B cell (primary cell): ENCODE data around the gene M6PR. TPM values are rescaled to one million over a fixed set of nuclear protein-coding genes. Genes with fewer than 3 reads are reported as not detected.
"Not testable (repeated sequence)": the region's sequence is repeated elsewhere in the genome, so short reads cannot be mapped to it uniquely, and the experiment has no call there.

Source experiments
- ATAC-seq: fragments of 200-7000 bp; cut with Tn5 transposase; one replicate; pipeline ENCODE4 v1.10.0; 2021; ENCODE audit warnings: low read depth, mild to moderate bottlenecking, moderate number of reproducible peaks, moderate library complexity
- CTCF ChIA-PET: fragments of 350-600 bp; sonication (Branson Sonifier 250); formaldehyde crosslinking; loops from one replicate; lab custom pipeline; 2021; ENCODE audit warnings: antibody characterized with exemption, inconsistent platforms; lab: Charles Lee
- POLR2A ChIA-PET: fragments of 350-600 bp; sonication (Branson Sonifier 250); formaldehyde crosslinking; loops from one replicate; lab custom pipeline; 2021; ENCODE audit warnings: antibody characterized with exemption; lab: Charles Lee
- DNase-seq: peaks from one replicate; pipeline ENCODE4 v3.0.0; 2013
- H2AFZ ChIP-seq: 2 replicates; pipeline ENCODE4 v1.6.1; 2012; ENCODE audit warnings: mild to moderate bottlenecking, low read depth, low read length; ENCODE audit not compliant: insufficient read depth, poor library complexity, severe bottlenecking
- H3K27ac ChIP-seq, 2 donors: 1 replicate in 1 of 2; 2 replicates in 1 of 2; pipeline ENCODE4 v1.5.1; 2012 to 2013; ENCODE audit warnings: low read length in 2 of 2, mild to moderate bottlenecking in 2 of 2, moderate library complexity in 1 of 2
- H3K27me3 ChIP-seq, 4 experiments: fragments of 200-600 bp in 1 of 4; sonication (generic) in 1 of 4; replicated peaks in 1 of 4; 1 replicate in 2 of 4; 2 replicates in 2 of 4; pipeline versions ENCODE4 v1.6.1 to v1.7.0; 2013 to 2016; ENCODE audit warnings: low read length in 3 of 4, mild to moderate bottlenecking in 2 of 4, mixed read lengths in 1 of 4, moderate library complexity in 1 of 4; ENCODE audit not compliant: insufficient read depth in 4 of 4, control insufficient read depth in 3 of 4; ENCODE audit errors: control extremely low read depth in 1 of 4
- H3K36me3 ChIP-seq, 2 experiments: replicated peaks in 1 of 2; 1 replicate in 1 of 2; 2 replicates in 1 of 2; pipeline versions ENCODE4 v1.6.1 to v1.7.1; 2013; ENCODE audit warnings: low read length in 1 of 2; ENCODE audit not compliant: insufficient read depth in 2 of 2, control insufficient read depth in 1 of 2; ENCODE audit errors: control extremely low read depth in 1 of 2, extremely low read depth in 1 of 2
- H3K4me1 ChIP-seq, 2 donors: fragments of 200-600 bp in 1 of 2; sonication (generic) in 1 of 2; 1 replicate in 1 of 2; 2 replicates in 1 of 2; pipeline versions ENCODE4 v1.5.1 to v1.6.1; 2013 to 2017; ENCODE audit warnings: low read length in 2 of 2; ENCODE audit not compliant: control insufficient read depth in 2 of 2, insufficient read depth in 2 of 2
- H3K4me2 ChIP-seq: replicated peaks from 2 replicates; pipeline ENCODE3; 2012; ENCODE audit warnings: mild to moderate bottlenecking, low read depth, low read length; ENCODE audit not compliant: poor library complexity, severe bottlenecking
- H3K4me3 ChIP-seq, 5 experiments: fragments of 200-600 bp in 1 of 5; sonication (generic) in 1 of 5; 1 replicate in 3 of 5; 2 replicates in 2 of 5; pipeline versions ENCODE4 v1.5.1 to v1.7.0; 2011 to 2016; ENCODE audit warnings: low read length in 4 of 5, mild to moderate bottlenecking in 4 of 5, low read depth in 2 of 5, control low read depth in 1 of 5, moderate library complexity in 1 of 5; ENCODE audit not compliant: insufficient read depth in 1 of 5; ENCODE audit errors: control extremely low read depth in 1 of 5, extremely low read depth in 1 of 5
- H3K79me2 ChIP-seq: fragments of 200-600 bp; sonication (generic); one replicate; pipeline ENCODE4 v1.6.0; 2016; ENCODE audit warnings: low read length; ENCODE audit not compliant: control insufficient read depth, insufficient read depth
- H3K9ac ChIP-seq: fragments of 200-600 bp; sonication (generic); 2 replicates; pipeline ENCODE4 v1.6.1; 2017; ENCODE audit warnings: mild to moderate bottlenecking, low read length, moderate library complexity
- H3K9me3 ChIP-seq, 3 donors: one replicate each; pipeline versions ENCODE4 v1.6.1 to v1.7.1; 2013; ENCODE audit warnings: low read length in 2 of 3; ENCODE audit not compliant: control insufficient read depth in 2 of 3, insufficient read depth in 1 of 3; ENCODE audit errors: control extremely low read depth in 1 of 3
- H4K20me1 ChIP-seq: 2 replicates; pipeline ENCODE4 v1.6.0; 2012; ENCODE audit warnings: mild to moderate bottlenecking, low read length; ENCODE audit not compliant: insufficient read depth, control insufficient read depth, poor library complexity, severe bottlenecking
- H3K27ac Mint-ChIP-seq: one replicate; pipeline ENCODE4 v1.8.0; 2021; ENCODE audit warnings: mixed read lengths
- H3K27me3 Mint-ChIP-seq: one replicate; pipeline ENCODE4 v1.8.0; 2021; ENCODE audit warnings: mixed read lengths
- H3K4me1 Mint-ChIP-seq: one replicate; pipeline ENCODE4 v1.8.0; 2021; ENCODE audit warnings: mixed read lengths
- H3K4me3 Mint-ChIP-seq: one replicate; pipeline ENCODE4 v1.8.0; 2021; ENCODE audit warnings: mixed read lengths
- H3K9me3 Mint-ChIP-seq: one replicate; pipeline ENCODE4 v1.8.0; 2022; ENCODE audit warnings: mixed read lengths; ENCODE audit not compliant: insufficient read depth
- CTCF ChIP-seq: fragments of 200-600 bp; IDR thresholded peaks from one replicate; pipeline ENCODE4 v1.8.0; 2022; ENCODE audit warnings: antibody characterized with exemption, mild to moderate bottlenecking
- EZH2 ChIP-seq: IDR thresholded peaks from 2 replicates; pipeline ENCODE4 v1.6.1; 2012; ENCODE audit warnings: borderline replicate concordance, low read depth, mild to moderate bottlenecking, moderate library complexity, low read length; ENCODE audit not compliant: insufficient read depth, poor library complexity, severe bottlenecking
- WGBS: methylation state at CpG from one replicate; pipeline ENCODE4 v1.1.5; 2013; ENCODE audit warnings: missing lambda C conversion rate; ENCODE audit not compliant: insufficient coverage; 5-methylcytosine and 5-hydroxymethylcytosine counted together
- intact Hi-C: fragments of 100-400 bp; cut with micrococcal nuclease; formaldehyde crosslinking; loops from one replicate; pipeline ENCODE4 v1.10.0; 2022
- polyA plus RNA-seq: library from polyadenylated mRNA; depleted of rRNA; stranded (reverse); fragments of >200 nt; gene quantifications from 2 replicates; pipeline ENCODE4 v1.2.3, GENCODE V29; 2012
- total RNA-seq, 2 donors: library from RNA; stranded (reverse); fragments of 120-200 nt in 1 of 2; gene quantifications; 1 replicate in 1 of 2; 2 replicates in 1 of 2; pipeline versions ENCODE4 v1.2.3 to v1.2.4, GENCODE V29; 2013 to 2022

Gene M6PR
- total and polyA plus RNA-seq, 2 donors (not counting 1 experiment from before 2014, with no cell fraction given), result 58.8 to 204 TPM

- Histone ChIP-seq H3K79me2 (no peaks in the 10 kb centered on the region), H3K4me1 (peaks cover 29 to 40% of the 10 kb centered on the region in 2 donors), H3K27me3 (no peaks in the 10 kb centered on the region), H4K20me1 (no peaks in the 10 kb centered on the region), H3K9ac (no peak overlapping the region), H3K4me3 (peak overlapping the region in 1 of 5 experiments; percentile 21), H2AFZ (no peak overlapping the region), H3K4me2 (peak overlapping the region; percentile 46), H3K27ac (no peak overlapping the region), H3K9me3 (peaks cover 0 to 24% (median 0%) of the 10 kb centered on the region in 3 donors), H3K36me3 (no peaks in the 10 kb centered on the region)
- CTCF ChIA-PET, result interaction anchor here (0.6 to 3.5 kb wide), 3 partner anchors 8 to 360 kb away, joined by 3 to 17 read pairs (median 3); no protein-coding TSS in a partner anchor
- H3K27ac Mint-ChIP-seq, result peak overlapping the region; percentile 11
- H3K4me3 Mint-ChIP-seq, result peak overlapping the region; percentile 50
- ATAC-seq (no peak), DNase-seq (peak; percentile 12)
- POLR2A ChIA-PET, result no interaction called here
- intact Hi-C loops, result loop anchor here (1.0 kb wide), 1 partner anchor 8 kb away; no protein-coding TSS in a partner anchor
- peaks cover 41% of the 10 kb centered on the region for H3K4me1 Mint-ChIP-seq
- H3K9me3 Mint-ChIP-seq, result peaks cover 3% of the 10 kb centered on the region
- no peak for TF ChIP-seq EZH2
- no peak for TF ChIP-seq CTCF
- H3K27me3 Mint-ChIP-seq, result no peaks in the 10 kb centered on the region
These were observed 44.8 kb downstream of the M6PR start for GRCh38 chr12:8904665-8905064.

- Histone ChIP-seq H3K27ac (no peak overlapping the region), H4K20me1 (no peaks in the 10 kb centered on the region), H3K9ac (no peak overlapping the region), H2AFZ (no peak overlapping the region), H3K36me3 (no peaks in the 10 kb centered on the region), H3K79me2 (no peaks in the 10 kb centered on the region), H3K27me3 (no peaks in the 10 kb centered on the region), H3K4me3 (no peak overlapping the region), H3K4me2 (no peak overlapping the region), H3K4me1 (peaks cover 29 to 40% of the 10 kb centered on the region in 2 donors), H3K9me3 (peaks cover 0 to 24% (median 0%) of the 10 kb centered on the region in 3 donors)
- DNase-seq, result no peak
- H3K9me3 Mint-ChIP-seq, result peaks cover 3% of the 10 kb centered on the region
- peak overlapping the region; percentile 22 for H3K27ac Mint-ChIP-seq
- 94% methylated on average over 2 of the region's 3 CpGs for WGBS
- H3K4me3 Mint-ChIP-seq, result peak overlapping the region; percentile 36
- H3K27me3 Mint-ChIP-seq, result no peaks in the 10 kb centered on the region
- intact Hi-C loops, result loop anchor here (1.0 kb wide), 1 partner anchor 9 kb away; no protein-coding TSS in a partner anchor
- ATAC-seq, result no peak
- TF ChIP-seq EZH2, result no peak
- no peak for TF ChIP-seq CTCF
- H3K4me1 Mint-ChIP-seq, result peaks cover 42% of the 10 kb centered on the region
- ChIA-PET POLR2A (interaction anchor here (0.7 kb wide), 1 partner anchor 13 kb away, joined by 5 read pairs; no protein-coding TSS in a partner anchor), CTCF (interaction anchor here (3.5 kb wide), 1 partner anchor 13 kb away, joined by 17 read pairs; no protein-coding TSS in a partner anchor)
These were observed 45.8 kb downstream of the M6PR start for GRCh38 chr12:8903646-8904045.

GRCh38 chr12:8902703-8903102 lies 46.7 kb downstream of the M6PR start:
- H2AFZ ChIP-seq, H3K9me3 Mint-ChIP-seq, H3K79me2 ChIP-seq, H3K27me3 ChIP-seq, H3K27me3 Mint-ChIP-seq, H3K36me3 ChIP-seq, H4K20me1 ChIP-seq, POLR2A ChIA-PET, intact Hi-C loops, H3K9ac ChIP-seq: not testable (repeated sequence)
- DNase-seq (peak; percentile 84), ATAC-seq (peak; percentile 64)
- Histone ChIP-seq H3K27ac (peak overlapping the region; percentile 45 to 53), H3K4me1 (peaks cover 29 to 40% of the 10 kb centered on the region in 2 donors), H3K4me3 (peak overlapping the region in 1 of 5 experiments; percentile 13), H3K4me2 (peak overlapping the region; percentile 43), H3K9me3 (peaks cover 0 to 24% (median 0%) of the 10 kb centered on the region in 3 donors)
- CTCF ChIA-PET, result interaction anchor here (3.5 kb wide), 1 partner anchor 12 kb away, joined by 17 read pairs; no protein-coding TSS in a partner anchor
- Mint-ChIP-seq H3K4me3 (peak overlapping the region; percentile 49), H3K4me1 (peaks cover 42% of the 10 kb centered on the region), H3K27ac (peak overlapping the region; percentile 69)
- WGBS, result no CpG with 5 or more reads among the region's 5 CpGs
